Stomach (tissue), 4 donors: ENCODE data around the gene CAPN7.

Experiments used
- CTCF ChIP-seq, 7 experiments: fragments of 450-650 bp in 4 of 7; fragments of 200-600 bp in 3 of 7; sonication (generic) in 3 of 7; IDR thresholded peaks; one replicate each; pipeline ENCODE4 v1.5.1; 2016 to 2019; ENCODE audit warnings: antibody characterized with exemption in 7 of 7, control low read depth in 2 of 7, mild to moderate bottlenecking in 1 of 7
- POLR2A ChIP-seq, 4 donors: fragments of 450-650 bp; IDR thresholded peaks; one replicate each; pipeline ENCODE4 v1.6.1; 2016; ENCODE audit warnings: antibody characterized with exemption in 4 of 4, control low read depth in 2 of 4, mild to moderate bottlenecking in 1 of 4, moderate library complexity in 1 of 4

GRCh38 chr3:15301761-15302160 is 95.7 kb downstream of the CAPN7 start:
- no peak for TF ChIP-seq POLR2A (IDR thresholded peaks at IDR 0.05)
- no peak for TF ChIP-seq CTCF (IDR thresholded peaks at IDR 0.05)
